ENCODE results near the gene SYAP1. TPM values are rescaled to one million over a fixed set of nuclear protein-coding genes. Genes with fewer than 3 reads are reported as not detected.

Gene SYAP1
- total and polyA plus RNA-seq, 2 of the 8 experiments (the other 6 are each of a cell fraction or from before 2014, with no cell fraction given): 2.9 to 20.3 TPM

DNA sequence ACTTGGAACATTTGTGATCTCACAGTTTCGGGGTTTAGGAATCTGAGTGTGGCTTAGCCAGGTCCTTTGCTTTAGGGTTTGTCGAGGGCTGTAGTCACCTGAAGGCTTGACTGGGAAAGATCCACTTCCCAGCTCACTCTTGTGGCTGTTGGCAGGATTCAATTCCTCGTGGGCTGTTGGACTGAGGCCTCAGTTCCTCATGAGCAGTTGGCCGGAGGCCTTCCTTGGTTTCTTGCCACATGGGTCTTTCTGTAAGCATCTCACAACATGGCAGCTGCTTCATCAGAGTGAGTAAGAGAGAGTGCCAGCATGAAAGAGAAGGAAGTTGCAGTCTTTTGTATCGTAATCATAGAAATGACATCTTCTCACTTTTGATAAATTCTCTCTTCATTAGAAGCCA is 77.9 kb downstream of the SYAP1 start (continued):
- TF ChIP-seq ZNF274 (IDR thresholded peaks at IDR 0.05; ENCODE audit: borderline replicate concordance, extremely low read depth, low read length) (no peak), RFX5 (IDR thresholded peaks at IDR 0.05; ENCODE audit: borderline replicate concordance, low read depth, low read length) (no peak), TBP (IDR thresholded peaks at IDR 0.05; ENCODE audit: low read depth, low read length) (no peak), TAF7 (optimal IDR thresholded peaks at IDR 0.05; ENCODE audit: borderline replicate concordance, low read depth, low read length) (no peak)
